Mesodermal cell (in vitro differentiated cells): ENCODE data around the gene EYS.

ENCODE experiments used
- H3K27ac ChIP-seq: 2 replicates; pipeline ENCODE4 v1.7.0; 2013; ENCODE audit warnings: mild to moderate bottlenecking, low read depth, low read length, moderate library complexity; ENCODE audit not compliant: severe bottlenecking
- H3K36me3 ChIP-seq: 2 replicates; pipeline ENCODE4 v1.7.1; 2013; ENCODE audit warnings: mild to moderate bottlenecking, low read length, moderate library complexity; ENCODE audit not compliant: control insufficient read depth, insufficient read depth
- H3K4me1 ChIP-seq: one replicate; pipeline ENCODE4 v1.7.1; 2013; ENCODE audit warnings: mild to moderate bottlenecking, low read length; ENCODE audit not compliant: insufficient read depth, control insufficient read depth, poor library complexity, severe bottlenecking
- H3K4me3 ChIP-seq: 2 replicates; pipeline ENCODE4 v1.7.0; 2013; ENCODE audit warnings: low read length, control low read depth, mild to moderate bottlenecking; ENCODE audit not compliant: insufficient read depth, poor library complexity, severe bottlenecking; ENCODE audit errors: extremely low read depth
- H3K9me3 ChIP-seq: 2 replicates; pipeline ENCODE4 v1.7.1; 2013; ENCODE audit warnings: mild to moderate bottlenecking, low read length, moderate library complexity; ENCODE audit not compliant: control insufficient read depth
- WGBS, 2 experiments: methylation state at CpG; one replicate each; pipeline ENCODE4 v1.1.5; 2013; ENCODE audit warnings: missing lambda C conversion rate in 2 of 2; ENCODE audit not compliant: insufficient coverage in 2 of 2; 5-methylcytosine and 5-hydroxymethylcytosine counted together

EYS gene

DNA sequence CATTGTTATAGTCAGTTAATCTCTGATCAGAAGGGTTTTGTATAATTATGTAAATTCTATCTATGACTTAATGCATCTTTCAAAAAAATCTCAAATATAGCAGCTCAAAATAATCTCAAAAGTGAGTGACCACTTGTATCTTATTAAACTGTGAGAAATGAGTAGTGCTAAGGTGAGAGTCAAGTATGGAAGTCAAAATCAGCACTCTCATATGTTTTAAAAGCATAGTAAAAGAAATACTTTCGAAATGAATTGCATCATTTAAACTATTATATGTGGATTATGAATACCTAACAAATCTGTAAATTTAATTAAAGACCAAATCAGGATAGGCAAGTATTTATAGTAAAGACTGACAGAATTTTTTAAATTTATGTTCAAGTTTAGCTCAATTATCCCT, 1425.9 kb downstream of the EYS start:
- Histone ChIP-seq H3K27ac (no peak overlapping the region), H3K4me3 (no peak overlapping the region), H3K9me3 (no peaks in the 10 kb centered on the region), H3K4me1 (no peaks in the 10 kb centered on the region), H3K36me3 (no peaks in the 10 kb centered on the region)
- no CpG with 5 or more reads among the region's 1 CpG for WGBS, 2 experiments

DNA sequence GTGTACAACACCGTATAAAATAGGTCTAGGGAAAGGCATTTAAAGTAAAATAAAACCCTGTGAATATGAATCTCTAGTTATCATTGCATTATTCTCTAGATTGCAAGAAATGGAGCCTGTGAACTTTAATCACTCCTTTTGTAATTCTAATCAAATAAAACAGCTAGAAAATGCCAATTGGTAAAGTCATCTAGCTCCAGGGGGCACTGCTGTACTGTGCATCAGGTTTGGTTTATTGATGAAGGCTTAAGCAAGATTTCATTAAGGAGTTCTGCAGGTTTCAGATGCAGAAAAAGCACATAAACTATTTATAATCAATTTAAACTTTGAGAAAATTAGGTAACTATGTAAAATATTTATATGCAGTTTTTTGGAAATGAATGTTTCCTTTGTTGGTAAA, 1426.5 kb downstream of the EYS start:
- H3K4me3 ChIP-seq, result no peak overlapping the region
- no peaks in the 10 kb centered on the region for H3K4me1 ChIP-seq
- no peaks in the 10 kb centered on the region for H3K9me3 ChIP-seq
- no peak overlapping the region for H3K27ac ChIP-seq
- H3K36me3 ChIP-seq, result no peaks in the 10 kb centered on the region
- no CpG with 5 or more reads among the region's 1 CpG for WGBS, 2 experiments

DNA sequence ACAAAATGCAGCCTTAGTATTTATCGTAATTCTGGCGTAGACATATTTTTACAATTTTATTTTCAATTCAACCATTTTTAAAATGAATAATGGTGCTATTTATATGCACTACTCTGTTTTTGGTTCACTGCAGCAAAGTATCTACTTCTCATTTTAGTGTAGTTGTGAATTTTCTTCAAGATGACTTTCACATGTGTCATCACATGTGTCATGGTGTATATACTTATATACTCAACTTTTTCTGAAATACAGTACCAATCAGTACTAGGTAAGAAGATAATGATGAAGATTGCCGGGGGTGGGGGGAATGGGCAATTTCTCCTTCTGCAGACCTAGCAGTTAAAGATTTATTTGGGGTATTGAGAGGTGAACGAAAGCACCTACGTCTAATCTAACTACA, 1436.9 kb downstream of the EYS start:
- Histone ChIP-seq H3K4me3 (no peak overlapping the region), H3K4me1 (no peaks in the 10 kb centered on the region), H3K36me3 (no peaks in the 10 kb centered on the region), H3K27ac (no peak overlapping the region), H3K9me3 (no peaks in the 10 kb centered on the region)
- WGBS, 2 experiments, result no CpG with 5 or more reads among the region's 5 CpGs

DNA sequence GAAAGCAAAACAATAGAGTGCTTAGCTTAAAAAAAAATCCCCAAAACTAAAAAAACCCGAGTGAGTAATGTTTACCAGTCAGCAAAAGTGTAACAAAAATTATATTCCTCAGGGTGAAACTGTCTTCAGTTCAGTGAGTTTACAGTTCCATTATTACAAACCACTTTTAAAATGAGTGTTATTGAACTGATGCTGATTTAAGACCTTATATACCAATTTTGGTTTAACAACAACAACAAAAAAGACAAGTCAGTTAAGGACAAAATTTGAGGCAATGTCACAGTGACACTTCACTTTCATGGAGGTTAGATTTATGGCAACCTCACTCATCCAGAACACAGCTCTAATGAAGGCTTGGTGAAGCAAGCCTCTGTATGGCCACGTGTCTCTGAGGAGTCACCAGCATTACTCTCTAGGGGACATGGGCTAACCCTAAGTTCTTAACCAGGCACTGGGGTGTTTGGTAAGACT, 1440.6 kb downstream of the EYS start:
- Histone ChIP-seq H3K4me3 (no peak overlapping the region), H3K9me3 (no peaks in the 10 kb centered on the region), H3K27ac (no peak overlapping the region), H3K36me3 (no peaks in the 10 kb centered on the region), H3K4me1 (no peaks in the 10 kb centered on the region)
- WGBS, 2 experiments, result 60 to 100% methylated on average over 1 of the region's 2 CpGs

DNA sequence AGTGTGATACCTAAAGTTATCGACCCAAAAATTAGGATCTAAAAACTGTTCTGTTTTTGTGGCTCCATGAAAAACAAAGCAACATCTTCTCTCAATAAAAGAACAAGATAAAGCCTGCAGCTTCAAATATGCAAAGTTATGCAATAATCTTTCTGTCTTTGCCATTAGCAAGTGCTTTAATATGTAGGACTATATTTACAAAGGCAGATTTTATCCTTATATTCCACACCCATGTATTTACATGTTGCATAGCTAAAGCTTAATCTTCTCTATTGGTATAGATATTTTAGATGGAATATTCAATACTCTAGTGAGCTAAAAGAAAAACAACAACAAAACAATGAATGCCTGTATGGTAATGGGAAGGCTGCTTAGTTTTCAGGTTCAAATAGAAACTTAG, 1443.2 kb downstream of the EYS start:
- Histone ChIP-seq H3K4me1 (no peaks in the 10 kb centered on the region), H3K9me3 (no peaks in the 10 kb centered on the region), H3K27ac (no peak overlapping the region), H3K4me3 (no peak overlapping the region), H3K36me3 (no peaks in the 10 kb centered on the region)
- 100% methylated on average over 1 of the region's 1 CpG; no CpG with 5 or more reads in 1 of the 2 experiments for WGBS, 2 experiments

DNA sequence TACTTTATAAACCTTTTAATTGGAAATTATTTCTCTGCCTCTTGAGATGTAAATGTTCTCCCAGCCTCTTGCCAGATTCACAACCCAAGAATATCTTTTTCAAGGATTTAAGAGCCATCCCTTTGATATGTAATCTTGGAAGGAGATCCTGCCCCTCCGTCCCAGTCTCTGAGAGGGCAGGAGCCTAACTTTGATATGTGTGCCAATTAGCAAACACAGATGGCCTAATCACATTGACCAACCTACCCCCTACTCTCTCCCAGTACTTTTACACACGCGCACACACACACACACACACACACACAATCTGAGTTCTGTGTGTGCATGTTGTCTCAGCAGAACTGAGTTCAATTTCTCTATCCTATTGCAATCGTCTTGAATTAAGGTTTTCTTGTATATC, 1447.7 kb downstream of the EYS start:
- no CpG with 5 or more reads among the region's 4 CpGs for WGBS, 2 experiments
- H3K4me3 ChIP-seq, result no peak overlapping the region
- H3K4me1 ChIP-seq, result no peaks in the 10 kb centered on the region
- H3K36me3 ChIP-seq, result no peaks in the 10 kb centered on the region
- H3K27ac ChIP-seq, result no peak overlapping the region
- H3K9me3 ChIP-seq, result no peaks in the 10 kb centered on the region

DNA sequence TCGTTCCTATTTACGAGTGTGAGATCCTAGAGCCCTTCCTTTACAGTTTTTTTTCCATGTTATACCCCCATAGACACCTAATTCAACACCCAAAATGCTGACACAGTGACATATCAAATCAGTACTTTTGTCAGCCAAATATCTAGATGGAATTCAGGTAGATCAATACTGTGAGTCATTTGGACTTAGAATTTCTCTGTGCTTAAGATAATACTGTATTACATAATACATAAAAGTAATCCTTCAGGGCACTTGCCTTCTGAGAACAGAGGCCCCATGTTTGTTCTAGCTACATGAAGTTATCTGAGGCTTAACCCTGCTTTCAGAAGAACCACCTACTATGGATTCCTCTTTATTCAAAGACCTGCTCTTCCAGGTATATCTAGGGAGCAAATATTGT, 1448.3 kb downstream of the EYS start:
- Histone ChIP-seq H3K4me1 (no peaks in the 10 kb centered on the region), H3K27ac (no peak overlapping the region), H3K9me3 (no peaks in the 10 kb centered on the region), H3K36me3 (no peaks in the 10 kb centered on the region), H3K4me3 (no peak overlapping the region)
- 44% methylated on average over 2 of the region's 2 CpGs; no CpG with 5 or more reads in 1 of the 2 experiments for WGBS, 2 experiments

DNA sequence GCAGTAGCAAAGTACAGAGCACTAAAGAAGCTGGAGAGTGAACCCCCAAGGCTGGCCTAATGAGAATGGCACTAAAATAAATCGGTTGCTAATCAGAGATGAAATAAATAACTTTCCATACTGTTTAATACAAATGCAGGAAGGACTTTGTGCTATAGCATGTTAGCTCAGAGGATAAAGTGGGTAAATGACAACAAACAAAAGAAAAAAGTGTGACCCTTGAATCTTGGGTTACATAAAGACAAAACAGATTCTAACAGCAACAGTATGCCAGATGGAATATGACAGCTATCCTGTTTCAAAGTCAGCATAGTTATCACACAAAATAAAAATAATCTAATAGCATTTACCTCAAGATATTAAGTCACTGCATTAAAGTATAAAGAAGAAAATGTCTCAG, 1448.7 kb downstream of the EYS start:
- no peaks in the 10 kb centered on the region for H3K4me1 ChIP-seq
- no CpG with 5 or more reads among the region's 1 CpG for WGBS, 2 experiments
- no peak overlapping the region for H3K27ac ChIP-seq

DNA sequence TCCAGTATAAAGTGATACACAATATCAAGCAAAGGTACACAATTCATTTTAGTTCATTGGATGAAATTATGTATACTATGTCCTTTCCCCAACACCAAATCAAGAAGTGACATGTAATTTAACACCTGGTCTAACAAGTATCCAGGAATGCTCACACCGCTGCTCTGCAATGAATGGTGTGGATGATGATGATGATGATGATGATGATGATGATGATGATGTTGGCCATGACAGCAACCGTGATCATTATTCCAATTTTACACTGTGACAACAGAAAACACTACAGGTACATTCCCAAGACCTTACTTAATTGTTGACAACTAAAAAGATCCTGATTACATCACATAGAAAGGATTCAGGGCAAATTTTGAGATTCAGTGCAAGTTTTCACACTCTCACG, 1449.4 kb downstream of the EYS start:
- Histone ChIP-seq H3K4me1 (no peaks in the 10 kb centered on the region), H3K36me3 (no peaks in the 10 kb centered on the region), H3K9me3 (no peaks in the 10 kb centered on the region), H3K4me3 (no peak overlapping the region), H3K27ac (no peak overlapping the region)
- 0 to 100% methylated on average over 1 of the region's 3 CpGs for WGBS, 2 experiments

More for the DNA sequence above, 1448.7 kb downstream of the EYS start:
- Histone ChIP-seq H3K9me3 (no peaks in the 10 kb centered on the region), H3K36me3 (no peaks in the 10 kb centered on the region), H3K4me3 (no peak overlapping the region)

DNA sequence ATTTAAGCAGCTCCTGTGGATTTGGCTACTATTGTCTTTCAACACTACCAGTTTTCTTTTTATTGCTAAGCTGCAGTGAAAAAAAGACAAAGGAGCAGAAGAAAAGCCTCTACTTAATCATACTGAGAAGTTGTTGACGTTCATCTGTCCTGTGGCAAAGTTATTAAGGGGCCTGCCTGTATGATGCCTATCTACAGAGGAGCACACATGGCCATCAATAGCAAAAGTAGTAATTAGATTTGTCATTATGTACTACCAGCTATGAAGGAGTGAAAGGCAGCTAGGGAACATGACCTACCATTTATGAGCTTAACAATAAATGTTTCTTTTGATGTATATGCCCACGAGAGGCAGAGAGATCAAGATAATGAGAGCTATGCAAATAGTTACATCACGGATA, 1450.5 kb downstream of the EYS start:
- Histone ChIP-seq H3K9me3 (no peaks in the 10 kb centered on the region), H3K4me3 (no peak overlapping the region), H3K36me3 (no peaks in the 10 kb centered on the region), H3K4me1 (no peaks in the 10 kb centered on the region), H3K27ac (no peak overlapping the region)
- 84 to 100% methylated on average over 1 to 2 of the region's 3 CpGs for WGBS, 2 experiments

DNA sequence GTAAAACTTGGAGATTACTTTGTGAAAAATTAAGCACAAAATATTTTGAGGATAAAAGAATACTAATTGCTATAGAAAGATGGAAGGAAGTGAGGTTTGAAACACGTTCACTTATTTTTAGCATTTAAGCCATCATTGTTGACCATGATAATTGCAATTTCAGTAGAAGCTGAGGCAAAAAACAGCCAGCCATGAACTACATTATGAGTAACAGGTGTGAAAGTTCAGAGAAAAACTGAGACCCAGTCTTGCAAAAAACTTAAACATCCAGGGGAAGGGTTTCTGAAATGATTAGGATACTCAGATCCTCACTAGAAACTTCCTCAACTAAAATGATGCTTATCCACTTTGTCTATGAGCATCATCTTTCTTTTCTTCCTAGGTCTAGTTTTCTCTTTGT, 1452.0 kb downstream of the EYS start:
- no peak overlapping the region for H3K27ac ChIP-seq
- no peaks in the 10 kb centered on the region for H3K36me3 ChIP-seq
- H3K4me1 ChIP-seq, result no peaks in the 10 kb centered on the region
- no peaks in the 10 kb centered on the region for H3K9me3 ChIP-seq
- H3K4me3 ChIP-seq, result no peak overlapping the region
- WGBS, 2 experiments, result no CpG with 5 or more reads among the region's 1 CpG
